Endothelial cell (in vitro differentiated cells): ENCODE data around the gene HAPLN3. TPM values are rescaled to one million over a fixed set of nuclear protein-coding genes. Genes with fewer than 3 reads are reported as not detected.

Source experiments
- DNase-seq: peaks from one replicate; pipeline ENCODE4 v3.0.0; 2021; ENCODE audit warnings: low spot score
- H3K27ac Mint-ChIP-seq: one replicate; pipeline ENCODE4 v1.8.0; 2021; ENCODE audit warnings: mixed read lengths, inconsistent platforms; ENCODE audit not compliant: unreplicated experiment
- H3K27me3 Mint-ChIP-seq: one replicate; pipeline ENCODE4 v1.8.0; 2021; ENCODE audit warnings: mild to moderate bottlenecking, moderate library complexity, mixed read lengths, inconsistent platforms; ENCODE audit not compliant: unreplicated experiment
- H3K36me3 Mint-ChIP-seq: one replicate; pipeline ENCODE4 v1.8.0; 2021; ENCODE audit warnings: mild to moderate bottlenecking, low read depth, mixed read lengths, inconsistent platforms; ENCODE audit not compliant: unreplicated experiment
- H3K4me1 Mint-ChIP-seq: one replicate; pipeline ENCODE4 v1.8.0; 2021; ENCODE audit warnings: mild to moderate bottlenecking, mixed read lengths, inconsistent platforms; ENCODE audit not compliant: unreplicated experiment
- H3K4me3 Mint-ChIP-seq: one replicate; pipeline ENCODE4 v1.8.0; 2021; ENCODE audit warnings: mild to moderate bottlenecking, mixed read lengths, inconsistent platforms; ENCODE audit not compliant: unreplicated experiment
- H3K9me3 Mint-ChIP-seq: one replicate; pipeline ENCODE4 v1.8.0; 2021; ENCODE audit warnings: mixed read lengths, inconsistent platforms; ENCODE audit not compliant: unreplicated experiment
- CTCF ChIP-seq: fragments of 200-600 bp; sonication (generic); IDR thresholded peaks from one replicate; pipeline ENCODE4 v1.5.0; 2021; ENCODE audit warnings: antibody characterized with exemption; ENCODE audit not compliant: unreplicated experiment
- total RNA-seq: library from RNA; stranded (reverse); fragmentation: NEBNext Ultra II Directional; extraction: Animal tissue kit (Norgen Biotek cat#: 25700); gene quantifications from one replicate; pipeline ENCODE4 v1.2.1, GENCODE V29; 2021; ENCODE audit not compliant: unreplicated experiment

HAPLN3 gene
- total RNA-seq, 1 donor from 2014 or later: 137 TPM

- TF ChIP-seq CTCF: no peak
- Mint-ChIP-seq H3K9me3 (no peaks in the 10 kb centered on the region), H3K27me3 (peaks cover 1% of the 10 kb centered on the region), H3K27ac (no peak overlapping the region), H3K4me1 (peaks cover 24% of the 10 kb centered on the region), H3K36me3 (peaks cover 3% of the 10 kb centered on the region), H3K4me3 (no peak overlapping the region)
- DNase-seq: no peak
These were observed 3.6 kb downstream of the HAPLN3 start for GRCh38 chr15:88891540-88892254.

GRCh38 chr15:88890495-88890894 lies 4.8 kb downstream of the HAPLN3 start:
- Mint-ChIP-seq H3K4me1 (peaks cover 15% of the 10 kb centered on the region), H3K4me3 (no peak overlapping the region), H3K9me3 (no peaks in the 10 kb centered on the region), H3K27ac (no peak overlapping the region), H3K27me3 (peaks cover 1% of the 10 kb centered on the region), H3K36me3 (peaks cover 3% of the 10 kb centered on the region)
- TF ChIP-seq CTCF: no peak
- DNase-seq: no peak

- Mint-ChIP-seq H3K9me3 (no peaks in the 10 kb centered on the region), H3K4me3 (no peak overlapping the region), H3K27me3 (peaks cover 1% of the 10 kb centered on the region), H3K27ac (no peak overlapping the region), H3K4me1 (peaks cover 17% of the 10 kb centered on the region), H3K36me3 (peaks cover 9% of the 10 kb centered on the region)
- TF ChIP-seq CTCF: no peak
- no peak for DNase-seq
These were observed 6.6 kb downstream of the HAPLN3 start for GRCh38 chr15:88888719-88889118.

GRCh38 chr15:88887068-88887580 lies 8.2 kb downstream of the HAPLN3 start:
- H3K36me3 Mint-ChIP-seq: peaks cover 13% of the 10 kb centered on the region
- H3K4me3 Mint-ChIP-seq: peak overlapping the region; percentile 7
- TF ChIP-seq CTCF: no peak
- no peak overlapping the region for H3K27ac Mint-ChIP-seq
- peaks cover 1% of the 10 kb centered on the region for H3K27me3 Mint-ChIP-seq
- DNase-seq: no peak
- H3K9me3 Mint-ChIP-seq: no peaks in the 10 kb centered on the region
- H3K4me1 Mint-ChIP-seq: peaks cover 17% of the 10 kb centered on the region

- Mint-ChIP-seq H3K36me3 (peaks cover 24% of the 10 kb centered on the region), H3K27me3 (peaks cover 8% of the 10 kb centered on the region), H3K27ac (no peak overlapping the region), H3K4me1 (peaks cover 4% of the 10 kb centered on the region), H3K4me3 (no peak overlapping the region), H3K9me3 (no peaks in the 10 kb centered on the region)
- no peak for DNase-seq
- no peak for TF ChIP-seq CTCF
These were observed 12.6 kb downstream of the HAPLN3 start for GRCh38 chr15:88882785-88883184.
